ENCODE measurements around the gene TTLL10.

Gene TTLL10

DNA sequence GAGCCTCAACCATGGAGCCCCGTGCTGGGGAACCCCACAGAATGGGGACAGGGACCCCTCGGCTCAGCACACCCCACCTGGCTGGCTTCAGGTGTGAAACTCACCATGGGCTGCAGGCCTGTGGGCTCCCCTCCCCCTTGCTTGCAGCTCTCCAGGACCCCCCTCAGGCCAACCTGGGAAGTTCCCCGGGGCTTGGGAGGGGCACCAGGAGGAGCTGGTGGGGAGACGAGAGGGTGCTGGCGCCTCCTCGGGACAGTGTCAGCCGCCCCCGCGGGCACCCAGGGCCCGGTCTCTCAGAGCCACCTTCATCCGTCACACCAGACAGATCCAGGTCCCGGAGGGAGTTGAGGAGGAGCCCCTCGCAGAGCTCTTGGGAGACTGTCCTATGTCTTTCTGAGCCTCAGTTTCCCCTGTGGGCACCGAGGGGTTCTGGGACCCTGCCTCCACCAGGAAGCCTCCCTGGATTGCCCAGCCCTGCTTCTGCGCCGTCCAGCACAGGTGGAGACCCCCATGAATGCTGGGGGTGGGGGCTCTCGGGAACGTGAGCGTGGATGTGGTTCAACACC lies 33.4 kb downstream of the TTLL10 start:
- DNase-seq, result no peak

DNA sequence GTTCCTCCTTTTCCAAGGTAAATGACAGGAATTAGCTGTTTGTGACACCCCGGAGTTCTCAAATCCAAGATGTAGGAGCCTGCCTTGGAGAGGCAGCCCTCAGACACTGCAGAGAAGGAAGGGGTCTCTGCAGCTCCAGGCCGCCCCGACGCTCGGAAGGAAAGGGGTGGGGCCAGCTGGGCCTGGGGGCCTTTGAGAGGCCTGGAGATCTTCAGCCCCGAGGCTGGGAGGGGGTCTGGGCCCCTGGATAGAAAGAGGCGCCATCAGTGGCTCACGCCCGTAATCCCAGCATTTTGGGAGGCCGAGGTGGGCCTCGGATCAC lies 33.9 kb downstream of the TTLL10 start:
- DNase-seq, result no peak

- DNase-seq, result peak; percentile 25
These were observed 35.2 kb downstream of the TTLL10 start for GRCh38 chr1:1208713-1209433.

- DNase-seq, result no peak
These were observed 37.3 kb downstream of the TTLL10 start for GRCh38 chr1:1210726-1211540.

GRCh38 chr1:1211541-1212441 lies 38.1 kb downstream of the TTLL10 start:
- DNase-seq, result no peak

- DNase-seq, result no peak
These were observed 39.2 kb downstream of the TTLL10 start for GRCh38 chr1:1212780-1213344.

DNA sequence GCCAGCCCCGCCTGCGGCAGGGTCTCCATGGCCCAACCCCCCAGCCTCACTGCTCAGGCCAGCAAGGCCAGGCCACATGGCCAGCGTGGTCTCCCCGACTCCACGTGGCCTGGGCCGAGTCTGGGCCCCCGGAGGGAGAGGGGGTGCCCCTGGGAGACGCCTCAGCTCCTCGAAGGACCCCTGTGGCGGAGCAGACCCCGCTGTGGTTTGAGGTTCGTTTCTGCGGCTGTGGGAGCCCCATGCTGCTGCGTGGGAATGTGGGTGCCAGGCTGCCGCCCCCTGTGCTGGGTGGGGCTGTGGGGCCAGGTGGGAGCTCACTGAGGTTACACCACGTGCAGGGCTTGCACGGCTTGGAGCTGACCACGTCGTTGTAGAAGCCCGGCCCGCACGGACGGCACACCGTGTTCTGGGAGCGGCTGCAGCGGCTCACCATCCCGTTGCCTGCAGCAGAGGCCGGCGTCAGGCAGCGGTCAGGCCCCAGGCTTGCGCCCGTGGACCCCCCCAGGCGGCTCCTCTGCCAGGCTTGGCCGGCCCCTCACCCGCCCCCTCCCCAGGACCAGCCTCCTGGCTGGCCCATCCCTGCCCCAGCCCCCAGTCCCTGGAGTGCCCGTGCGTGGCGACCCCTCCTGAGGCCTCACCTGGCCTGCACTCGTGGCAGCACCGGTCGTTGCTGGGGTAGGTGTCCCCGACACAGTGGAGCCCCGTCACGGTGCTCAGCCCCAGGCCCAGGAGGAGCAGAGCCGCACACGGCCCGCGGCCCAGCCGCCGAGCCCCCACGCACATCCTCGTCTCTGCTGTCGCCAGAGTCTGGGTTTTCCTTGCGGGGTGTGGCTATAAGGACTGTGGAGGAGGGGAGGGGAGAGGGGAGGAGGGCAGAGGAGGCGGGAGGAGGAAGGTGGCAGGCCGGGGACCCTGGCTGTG lies 39.9 kb downstream of the TTLL10 start, which contains the start of gene TNFRSF4:
Gene TNFRSF4, minus strand, starts transcription at position 809 of the 921 bp plus-strand sequence. Its CDS starts 26 bp downstream, at position 783.
- no peak for DNase-seq

DNA sequence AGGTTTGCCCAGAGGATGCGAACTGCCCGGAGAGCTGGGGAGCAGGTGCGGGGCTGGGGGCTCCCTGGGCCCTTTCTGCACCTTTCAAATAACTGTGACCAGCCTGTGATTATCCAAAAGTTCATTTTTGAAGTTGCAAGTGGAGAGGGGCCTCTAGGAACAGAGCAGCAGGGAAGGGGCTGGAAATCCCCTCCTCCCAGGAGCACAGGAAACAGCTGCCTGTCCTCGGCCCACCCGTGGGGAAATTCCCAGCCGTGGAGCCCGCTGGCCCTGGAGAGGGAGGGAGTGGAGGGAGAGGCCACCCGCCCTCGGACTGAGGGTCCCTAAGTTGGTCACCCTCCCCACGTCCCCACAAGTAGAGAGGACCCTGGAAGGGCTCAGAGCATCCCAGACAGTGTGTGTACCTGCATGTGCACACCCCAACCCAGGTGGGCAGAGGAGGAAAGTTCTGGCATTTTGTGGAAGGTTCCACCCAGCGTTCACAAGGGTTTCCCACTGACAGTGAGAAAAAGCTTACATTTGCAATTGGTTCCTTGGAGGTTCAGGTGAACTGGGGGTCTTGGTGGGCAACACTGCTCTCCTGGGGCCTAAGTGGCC lies 41.5 kb downstream of the TTLL10 start:
- DNase-seq, result no peak

DNA sequence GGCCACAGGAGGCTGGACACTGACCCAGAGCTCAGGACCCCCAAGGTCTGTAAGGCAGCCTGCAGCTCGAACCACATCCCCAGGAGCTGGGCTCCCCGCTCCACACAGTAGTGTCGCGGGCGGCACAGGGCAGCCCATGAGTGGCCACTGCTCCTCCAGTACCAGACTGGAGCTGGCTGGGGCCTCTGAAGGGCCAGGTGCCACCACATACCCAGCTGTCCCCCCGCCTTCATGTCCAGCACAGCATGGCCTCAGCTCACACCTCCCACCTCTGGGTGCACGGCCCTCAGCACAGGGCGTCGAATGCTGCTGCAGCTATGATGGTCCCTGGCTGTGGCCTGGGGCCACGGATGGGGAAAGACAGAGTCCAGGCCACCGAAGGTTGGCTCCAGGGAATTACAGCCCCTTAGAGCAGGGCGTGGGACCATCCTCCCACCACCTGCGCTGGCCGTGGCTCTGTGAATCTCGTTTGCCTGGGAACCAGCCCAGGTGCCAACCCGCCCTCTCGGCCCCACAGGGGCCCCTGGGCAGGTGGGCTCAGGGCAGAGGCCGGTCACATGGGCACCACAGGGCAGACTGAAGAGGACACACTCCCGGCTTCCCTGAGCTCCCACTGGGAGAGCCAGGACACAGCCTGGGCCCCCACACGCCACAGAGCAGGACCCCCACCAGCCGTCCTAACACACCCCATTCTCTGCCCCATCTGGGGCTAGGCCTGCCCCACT lies 42.4 kb downstream of the TTLL10 start:
- DNase-seq, result no peak

- no peak for DNase-seq
These were observed 43.3 kb downstream of the TTLL10 start for GRCh38 chr1:1216770-1217620.

DNA sequence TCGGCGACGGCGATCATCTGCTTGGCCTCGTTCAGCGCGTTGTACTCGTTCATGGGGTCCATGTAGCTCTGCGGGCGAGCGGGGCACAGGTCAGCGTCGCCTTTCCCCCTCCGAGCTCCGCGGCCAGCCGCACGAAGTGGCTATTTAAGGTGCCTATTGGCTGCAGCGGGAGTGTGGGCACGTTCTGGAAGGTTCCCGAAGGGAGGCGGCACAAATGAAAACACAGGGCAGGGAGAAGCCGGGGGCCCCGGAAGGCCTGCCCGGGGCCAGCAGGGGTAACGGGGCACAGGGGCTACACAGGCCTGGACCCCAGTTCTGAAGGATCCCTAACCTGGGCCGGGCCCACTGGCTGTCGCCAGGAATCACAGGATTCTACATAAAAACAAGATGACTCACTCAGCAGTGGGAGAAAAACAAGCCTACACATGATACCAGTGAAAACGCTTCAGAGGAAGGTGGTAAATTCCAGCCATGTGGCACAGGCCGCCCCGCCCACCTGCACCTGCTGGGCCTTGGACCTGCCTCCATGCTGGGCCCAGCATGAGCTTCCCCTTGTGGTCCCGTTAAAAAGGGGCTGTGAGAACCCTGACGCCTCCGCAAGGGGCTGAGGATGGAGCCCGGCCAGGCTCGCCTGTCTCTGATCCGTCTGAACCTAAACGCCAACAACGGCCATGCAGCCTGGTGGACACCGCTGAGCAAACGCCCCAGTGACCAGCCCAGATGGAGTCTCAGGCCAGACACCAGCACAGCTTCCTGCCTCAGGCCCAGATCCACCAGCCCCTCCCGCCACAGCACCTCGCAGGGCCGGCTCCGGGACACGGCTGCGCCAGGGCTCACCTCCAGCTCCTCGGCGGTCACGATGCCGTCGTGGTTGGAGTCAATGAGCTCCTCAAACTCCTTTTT lies 44.2 kb downstream of the TTLL10 start:
- DNase-seq, result no peak

DNA sequence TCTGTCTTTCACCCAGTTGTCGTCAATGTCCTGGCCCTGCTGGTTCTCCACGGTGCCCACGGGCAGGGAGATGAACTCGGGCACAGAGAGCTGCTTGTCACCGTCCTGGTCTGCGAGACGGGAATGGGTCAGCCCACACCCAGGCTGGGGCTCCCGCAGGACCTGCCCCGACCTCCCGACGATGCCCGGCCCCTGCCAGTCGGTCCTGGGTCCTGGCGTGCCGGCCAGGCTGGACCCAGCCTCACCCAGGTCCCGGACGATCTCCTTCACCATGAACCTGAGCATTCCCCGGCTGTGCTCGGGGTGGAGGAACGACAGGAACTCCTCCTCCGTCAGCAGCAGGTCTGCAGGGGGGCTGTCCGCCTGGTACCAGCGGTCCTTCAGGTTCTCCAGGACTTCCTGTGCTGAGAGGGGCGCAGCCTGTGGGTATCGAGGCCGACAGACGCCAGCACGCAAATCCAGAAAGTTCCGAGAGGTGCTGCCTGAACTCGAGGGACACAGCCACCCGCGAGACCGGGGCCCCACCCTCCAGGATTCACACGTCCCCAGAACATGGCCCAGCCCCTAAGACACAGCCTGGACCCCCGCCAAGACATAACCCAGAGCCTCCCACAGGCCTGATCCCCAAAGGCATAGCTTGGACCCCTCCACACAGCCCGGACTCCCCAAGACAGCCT lies 45.0 kb downstream of the TTLL10 start:
- DNase-seq, result no peak

DNA sequence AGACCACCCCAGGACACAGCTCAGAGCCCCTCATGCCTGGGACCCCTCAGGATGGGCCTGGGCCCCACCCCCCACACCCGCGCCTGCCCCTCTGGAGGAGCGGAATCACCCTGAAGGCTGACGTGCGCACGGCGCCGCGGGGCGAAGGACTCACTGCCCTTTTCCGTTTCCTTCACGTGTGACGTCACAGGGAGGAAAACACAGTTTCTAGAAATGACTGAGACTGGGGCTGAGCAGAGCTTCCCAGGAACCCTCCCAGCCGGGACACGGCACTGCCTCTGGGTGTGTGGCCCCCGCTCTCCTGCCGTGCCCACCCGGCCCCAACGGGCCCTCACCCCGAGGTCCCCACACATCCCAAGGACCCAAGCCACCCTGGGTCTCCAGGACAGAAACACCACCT lies 45.7 kb downstream of the TTLL10 start:
- no peak for DNase-seq

DNA sequence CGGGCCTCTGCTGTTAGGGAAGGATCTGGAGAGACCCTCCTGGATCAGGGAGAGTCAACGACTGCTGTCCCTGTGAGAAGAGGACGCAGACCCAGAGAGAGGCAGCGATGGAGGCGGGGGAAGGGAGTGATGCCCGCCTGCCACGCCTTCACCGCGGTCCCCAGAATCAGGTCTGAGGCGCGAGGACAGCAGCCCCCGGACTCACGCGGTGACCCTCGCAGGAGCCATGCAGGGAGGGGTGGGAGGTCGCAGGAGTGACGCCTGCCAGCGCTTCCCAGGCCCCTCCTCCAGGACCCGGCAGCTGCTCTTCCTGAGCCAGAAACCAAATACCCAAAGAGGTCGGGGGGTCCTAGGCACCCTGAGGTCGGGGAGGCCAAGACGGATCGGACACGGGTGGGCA lies 46.5 kb downstream of the TTLL10 start:
- no peak for DNase-seq

- DNase-seq, result no peak
These were observed 48.4 kb downstream of the TTLL10 start for GRCh38 chr1:1221887-1222574.

- DNase-seq, result no peak
These were observed 49.0 kb downstream of the TTLL10 start for GRCh38 chr1:1222575-1223225.

DNA sequence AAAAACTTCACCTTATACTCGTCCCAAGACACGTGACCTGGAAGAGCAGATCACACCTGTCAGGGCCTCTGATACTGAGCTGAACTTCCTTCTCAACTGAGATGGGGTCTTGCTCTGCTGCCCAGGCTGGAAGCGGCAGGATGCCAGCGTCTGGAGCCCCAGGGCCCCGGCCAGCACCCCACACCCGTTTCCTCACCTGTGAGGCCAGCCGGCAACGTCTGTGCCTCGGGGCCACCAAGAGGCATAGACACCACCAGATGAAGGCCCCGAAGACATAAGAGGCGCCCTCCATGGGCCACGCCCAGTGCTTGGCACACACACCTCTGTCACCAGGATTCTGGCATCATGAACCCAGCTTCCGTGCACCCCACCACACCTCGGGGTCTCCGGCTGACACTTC lies 49.6 kb downstream of the TTLL10 start:
- DNase-seq, result no peak
